HG02973 (cell line): ENCODE data around the gene TMEM131L.

Experiments used
- ATAC-seq: cut with Tn5 transposase; IDR thresholded peaks from one replicate; pipeline ENCODE4 v1.9.1; 2021; ENCODE audit warnings: moderate library complexity; ENCODE audit not compliant: unreplicated experiment

The TMEM131L gene

GRCh38 chr4:153472122-153473037 is 6.2 kb downstream of the TMEM131L start:
- peak; percentile 49 for ATAC-seq

GRCh38 chr4:153474251-153474650 is 8.1 kb downstream of the TMEM131L start:
- no peak for ATAC-seq

GRCh38 chr4:153476829-153477574 is 10.8 kb downstream of the TMEM131L start:
- no peak for ATAC-seq

GRCh38 chr4:153479101-153479500 is 12.9 kb downstream of the TMEM131L start:
- no peak for ATAC-seq

GRCh38 chr4:153480704-153481103 is 14.5 kb downstream of the TMEM131L start:
- ATAC-seq: no peak

- no peak for ATAC-seq
Measured at GRCh38 chr4:153481478-153481877, 15.3 kb downstream of the TMEM131L start.

GRCh38 chr4:153483432-153484418 is 17.6 kb downstream of the TMEM131L start:
- no peak for ATAC-seq

- ATAC-seq: no peak
Measured at GRCh38 chr4:153485359-153485758, 19.2 kb downstream of the TMEM131L start.

GRCh38 chr4:153485860-153486259 is 19.7 kb downstream of the TMEM131L start:
- ATAC-seq: no peak

GRCh38 chr4:153486281-153487151 is 20.4 kb downstream of the TMEM131L start:
- no peak for ATAC-seq

GRCh38 chr4:153488006-153488891 is 22.1 kb downstream of the TMEM131L start:
- ATAC-seq: peak; percentile 31

GRCh38 chr4:153489856-153490558 is 23.8 kb downstream of the TMEM131L start:
- no peak for ATAC-seq

GRCh38 chr4:153490985-153491483 is 24.9 kb downstream of the TMEM131L start:
- no peak for ATAC-seq

GRCh38 chr4:153494562-153494961 is 28.4 kb downstream of the TMEM131L start:
- ATAC-seq: no peak

- ATAC-seq: no peak
Measured at GRCh38 chr4:153495480-153496193, 29.5 kb downstream of the TMEM131L start.

GRCh38 chr4:153497091-153497531 is 31.0 kb downstream of the TMEM131L start:
- peak; percentile 37 for ATAC-seq
